HG03139 (cell line): ENCODE measurements around the gene TBXA2R.
"Not testable (repeated sequence)": the region's sequence is repeated elsewhere in the genome, so short reads cannot be mapped to it uniquely, and the experiment has no call there.

Experiments used
- ATAC-seq: cut with Tn5 transposase; IDR thresholded peaks from one replicate; pipeline ENCODE4 v1.9.1; 2021; ENCODE audit not compliant: unreplicated experiment

Gene TBXA2R

DNA sequence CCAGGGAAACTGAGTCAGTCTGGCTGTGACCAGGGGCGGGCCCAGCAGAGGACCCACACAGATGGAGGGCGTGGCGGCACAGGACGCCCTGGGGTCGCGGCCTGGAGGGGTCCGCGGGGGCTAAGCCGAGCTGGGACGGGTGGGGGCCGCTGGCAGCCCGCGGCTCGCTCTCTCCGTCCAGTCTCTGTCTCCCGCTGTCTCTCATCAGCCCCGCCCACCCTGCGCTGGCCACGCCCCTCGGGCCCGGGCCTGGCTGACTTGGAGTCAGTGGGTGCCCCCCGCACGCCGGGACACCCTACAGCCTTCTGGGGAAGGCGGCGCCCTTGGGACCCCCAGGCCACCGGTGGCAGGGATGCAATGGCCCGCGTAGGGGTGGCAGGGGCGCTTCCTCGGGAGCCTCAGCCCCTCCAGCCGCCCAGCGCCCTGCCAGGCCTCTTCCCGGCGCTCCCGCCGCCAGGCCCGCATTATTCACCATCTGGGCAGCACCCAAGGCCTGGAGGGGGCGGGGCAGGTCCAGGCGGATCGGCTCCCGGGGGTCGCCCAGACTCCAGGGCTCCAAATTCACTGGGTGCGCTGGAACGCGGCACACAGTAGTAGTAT, at the start of gene TBXA2R:
TSS of gene TBXA2R (minus strand) at position 186 of the 600 bp plus-strand sequence. CDS start 6,241 bp downstream, outside the sequence.
- ATAC-seq, result no peak

DNA sequence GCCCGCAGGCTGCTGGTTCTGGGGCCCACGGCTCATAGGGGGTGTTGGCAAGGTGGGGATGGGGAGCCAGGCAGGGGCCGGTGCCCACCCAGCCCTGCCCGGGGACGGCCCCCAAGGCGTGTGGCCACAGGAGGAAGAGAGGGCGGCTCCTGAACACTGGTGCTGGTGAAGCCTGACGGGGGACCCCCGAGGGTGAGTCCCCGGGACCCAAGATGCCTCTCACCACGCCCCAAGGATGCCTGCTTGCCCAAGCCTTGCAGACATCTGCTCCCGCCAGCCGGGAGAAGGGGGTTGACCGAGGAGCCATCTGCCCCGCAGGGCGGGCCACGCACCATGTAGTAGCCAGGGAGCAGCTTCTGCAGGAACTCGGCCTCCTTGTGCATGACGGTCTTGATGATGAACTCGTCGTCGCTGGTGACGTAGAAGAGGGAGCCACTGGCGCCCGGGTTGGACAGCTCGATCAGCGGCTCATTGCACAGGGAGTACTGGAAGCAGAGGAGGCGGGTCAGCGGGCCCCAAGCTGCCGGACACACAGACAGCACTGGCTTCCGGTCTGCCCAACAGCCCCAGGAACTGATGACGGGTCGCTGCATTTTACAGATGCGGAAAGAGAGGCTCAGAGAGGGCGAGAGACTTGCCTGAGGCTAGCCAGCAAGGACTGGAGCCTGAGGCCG, 49.5 kb upstream of the TBXA2R start:
- no peak for ATAC-seq

DNA sequence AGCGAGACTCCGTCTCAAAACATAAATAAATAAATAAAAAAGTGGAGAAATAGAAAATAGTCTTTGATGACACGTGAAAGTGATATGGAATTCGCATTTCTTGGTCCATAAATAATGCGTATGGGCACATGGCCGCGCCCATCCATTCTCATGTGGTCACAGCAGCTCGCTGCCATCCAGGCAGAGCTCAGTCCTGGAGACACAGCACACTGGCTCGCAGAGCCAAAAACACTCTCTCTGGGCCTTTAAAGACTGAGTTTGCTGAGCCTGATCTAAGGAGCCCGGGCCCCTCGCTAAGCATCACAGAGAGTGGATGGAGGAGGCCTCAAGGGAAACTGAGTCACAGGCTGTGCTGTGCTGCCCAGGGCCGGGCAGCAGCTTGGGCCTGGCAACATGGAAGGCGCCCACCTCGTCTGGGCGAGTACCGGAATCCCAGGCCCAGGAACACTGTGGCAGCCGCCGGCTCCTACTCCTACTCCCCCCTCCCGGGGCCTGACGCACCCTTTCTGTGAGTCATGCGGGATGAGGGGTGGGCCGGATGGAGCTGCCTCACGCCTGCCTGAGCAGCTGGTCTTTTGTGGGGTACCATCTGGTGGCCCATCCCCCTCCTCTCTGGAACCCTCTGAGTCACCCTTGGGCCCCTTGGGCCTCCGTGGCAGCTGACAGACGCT, 48.9 kb upstream of the TBXA2R start:
- no peak for ATAC-seq

DNA sequence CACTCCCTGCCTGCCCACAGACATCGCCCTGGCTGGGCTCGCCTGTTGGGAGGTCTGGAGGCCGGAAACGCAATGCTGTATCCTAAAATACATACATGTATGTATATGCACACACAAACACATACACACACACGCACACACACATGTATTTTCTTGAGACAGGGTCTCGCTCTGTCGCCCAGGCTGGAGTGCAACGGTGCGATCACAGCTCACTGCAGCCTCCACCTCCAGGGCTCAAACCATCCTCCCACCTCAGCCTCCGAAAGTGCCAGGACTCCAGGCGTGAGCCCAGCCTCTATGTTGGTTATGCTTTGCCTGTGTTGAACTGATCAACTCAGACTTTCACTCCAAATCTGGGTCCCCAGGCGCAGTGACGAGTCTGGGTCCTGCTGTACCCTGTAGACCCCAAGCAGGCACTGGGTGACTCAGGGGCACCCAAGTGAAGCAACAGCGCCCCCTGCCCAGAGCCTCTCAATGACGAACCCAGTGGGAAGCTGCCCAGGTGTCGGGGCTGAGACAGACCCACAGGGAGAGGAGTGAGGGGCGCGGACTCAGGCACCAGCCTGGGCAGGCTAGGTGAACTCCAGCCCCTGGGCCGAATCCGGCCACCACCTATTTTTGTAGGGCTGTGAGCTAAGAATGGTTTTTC, 47.3 kb upstream of the TBXA2R start:
- no peak for ATAC-seq

DNA sequence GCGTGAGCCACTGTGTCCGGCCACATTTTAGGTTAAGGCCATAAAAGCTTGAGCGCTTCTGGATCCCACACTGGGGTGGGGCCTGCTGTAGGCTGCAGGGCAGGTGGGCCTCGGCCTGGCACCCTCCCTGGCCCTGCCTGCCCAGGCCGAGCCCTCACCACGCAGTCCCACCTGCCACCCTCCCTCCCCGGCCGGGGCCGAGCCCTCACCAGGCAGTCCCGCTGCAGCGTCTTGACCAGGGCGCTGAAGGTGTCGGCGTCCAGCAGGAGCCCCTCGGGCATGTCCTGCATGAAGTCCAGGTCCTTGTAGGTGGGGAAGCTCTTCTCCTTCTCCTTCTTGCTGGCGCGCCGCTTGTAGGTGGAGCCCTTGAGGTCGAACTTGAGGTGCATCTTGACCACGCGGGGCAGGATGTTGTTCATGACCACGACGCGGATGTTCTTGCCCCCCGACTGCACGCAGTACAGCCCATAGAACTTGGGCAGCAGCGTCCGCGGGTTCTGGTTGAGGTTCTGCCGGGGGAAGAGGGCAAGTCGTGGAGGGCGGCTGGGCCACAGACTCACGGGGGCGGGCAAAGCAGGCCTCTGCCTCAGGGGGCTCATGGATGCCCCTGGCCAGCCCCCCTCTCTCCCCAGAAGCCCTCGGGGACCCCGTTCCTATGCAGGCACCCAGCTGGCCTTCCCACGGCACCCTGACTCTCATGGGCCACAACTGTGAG, 46.6 kb upstream of the TBXA2R start:
- ATAC-seq, result no peak

DNA sequence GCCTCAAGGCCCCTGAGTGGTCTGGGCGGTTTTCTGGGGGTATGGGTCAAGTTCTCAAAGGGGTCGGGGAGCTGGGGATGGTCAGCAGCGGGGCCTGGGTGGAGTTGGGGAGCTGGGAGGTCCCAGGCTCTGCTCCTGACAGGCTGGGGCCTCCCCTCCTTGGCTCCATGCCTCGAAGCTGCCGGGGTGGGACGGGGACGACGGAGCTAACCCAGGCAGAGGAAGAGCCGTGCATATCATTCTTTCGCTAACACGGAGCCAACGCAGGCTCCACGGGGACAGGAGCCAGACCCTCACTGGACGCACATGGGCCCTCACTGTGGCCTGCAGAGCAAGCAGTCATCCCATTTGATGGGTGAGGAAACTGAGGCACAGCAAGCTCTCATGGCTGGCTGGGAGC, 45.7 kb upstream of the TBXA2R start:
- no peak for ATAC-seq

DNA sequence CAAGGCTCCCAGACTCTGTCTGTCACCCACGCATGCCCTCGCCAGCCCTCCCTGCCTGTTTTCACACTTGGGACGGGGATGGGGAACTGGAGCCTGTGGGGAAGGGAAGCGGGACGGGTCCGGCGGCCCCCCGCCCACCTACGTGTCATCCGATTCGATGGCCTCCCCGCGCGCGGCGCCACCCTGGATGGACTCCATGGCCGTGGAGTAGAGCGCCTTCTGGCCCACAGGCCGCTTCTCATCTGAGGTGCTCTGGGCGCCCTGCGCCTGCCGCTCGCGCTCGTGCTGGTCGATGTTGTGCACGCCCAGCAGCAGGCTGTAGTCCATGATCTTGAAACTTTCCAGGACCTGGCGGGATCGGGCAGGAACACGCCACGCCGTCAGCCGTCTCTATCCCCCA, 45.0 kb upstream of the TBXA2R start:
- ATAC-seq, result no peak

DNA sequence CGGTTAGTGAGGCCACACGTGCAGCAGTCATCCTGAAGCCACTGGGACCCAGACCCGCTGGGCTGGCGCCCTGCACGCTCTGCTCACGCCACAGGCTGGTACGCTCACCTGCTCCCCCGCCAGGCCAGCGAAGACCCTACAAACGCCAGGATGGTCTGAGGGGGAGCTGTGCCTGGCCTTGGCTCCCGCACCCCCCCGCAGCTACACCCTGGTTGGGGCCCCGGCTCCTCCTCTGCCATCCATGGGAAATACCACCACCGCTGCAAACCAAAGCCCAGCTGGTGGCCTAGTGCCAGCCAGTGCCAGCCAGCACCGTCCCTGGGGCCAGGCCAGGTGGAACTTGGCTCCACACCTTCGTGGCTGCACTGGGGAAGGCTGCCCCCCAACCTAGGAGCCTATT, 43.2 kb upstream of the TBXA2R start:
- ATAC-seq, result no peak

DNA sequence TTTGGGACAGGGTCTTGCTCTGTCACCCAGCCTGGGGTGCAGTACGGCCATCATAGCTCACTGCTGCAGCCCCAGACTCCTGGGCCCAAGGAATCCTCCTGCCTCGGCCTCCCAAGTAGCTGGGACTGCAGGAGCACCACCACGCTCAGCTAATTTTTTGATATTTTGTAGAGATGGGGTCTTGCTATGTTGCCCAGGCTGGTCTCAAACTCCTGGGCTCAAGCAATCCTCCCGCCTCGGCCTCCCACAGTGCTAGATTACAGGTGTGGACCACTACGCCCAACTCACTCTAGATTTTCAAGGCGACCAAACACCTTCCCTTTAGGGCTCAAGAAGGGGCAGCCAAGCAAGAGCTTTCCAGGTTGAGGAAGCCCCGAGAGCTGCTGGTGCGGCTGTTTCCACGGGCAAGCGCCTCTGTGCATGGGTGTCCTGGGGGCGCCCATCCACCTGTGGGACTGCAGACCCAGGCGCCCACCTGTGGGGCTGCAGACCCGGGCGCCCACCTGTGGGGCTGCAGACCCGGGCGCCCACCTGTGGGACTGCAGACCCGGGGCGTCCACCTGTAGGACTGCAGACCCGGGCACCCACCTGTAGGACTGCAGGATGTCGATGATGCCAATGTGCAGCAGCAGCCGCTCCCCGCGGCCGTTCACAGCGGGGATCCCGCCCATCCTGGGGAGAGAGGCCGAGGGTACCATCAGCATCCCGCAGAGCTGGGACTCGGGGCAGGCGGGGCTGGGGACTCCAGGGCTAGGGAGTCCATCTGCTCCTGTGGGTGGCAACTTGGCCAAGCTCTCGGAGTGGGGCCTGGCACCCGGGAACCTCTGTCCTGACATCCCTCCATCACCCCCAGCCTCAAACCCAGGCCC, 41.6 kb upstream of the TBXA2R start:
- no peak for ATAC-seq

DNA sequence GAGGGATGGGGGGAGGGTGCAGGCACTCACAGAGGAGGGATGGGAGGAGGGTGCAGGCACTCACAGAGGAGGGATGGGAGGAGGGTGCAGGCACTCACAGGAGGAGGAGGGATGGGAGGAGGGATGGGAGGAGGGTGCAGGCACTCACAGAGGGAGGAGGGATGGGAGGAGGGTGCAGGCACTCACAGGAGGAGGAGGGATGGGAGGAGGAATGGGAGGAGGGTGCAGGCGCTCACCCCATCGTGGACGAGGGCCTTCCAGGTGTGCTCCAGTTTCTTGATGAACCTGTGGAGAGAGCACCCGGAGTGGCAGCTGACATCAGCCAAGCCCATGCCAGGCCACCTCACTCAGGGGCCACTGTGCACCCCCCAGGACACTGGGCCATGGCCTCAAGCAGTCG, 40.4 kb upstream of the TBXA2R start:
- ATAC-seq, result not testable (repeated sequence)

DNA sequence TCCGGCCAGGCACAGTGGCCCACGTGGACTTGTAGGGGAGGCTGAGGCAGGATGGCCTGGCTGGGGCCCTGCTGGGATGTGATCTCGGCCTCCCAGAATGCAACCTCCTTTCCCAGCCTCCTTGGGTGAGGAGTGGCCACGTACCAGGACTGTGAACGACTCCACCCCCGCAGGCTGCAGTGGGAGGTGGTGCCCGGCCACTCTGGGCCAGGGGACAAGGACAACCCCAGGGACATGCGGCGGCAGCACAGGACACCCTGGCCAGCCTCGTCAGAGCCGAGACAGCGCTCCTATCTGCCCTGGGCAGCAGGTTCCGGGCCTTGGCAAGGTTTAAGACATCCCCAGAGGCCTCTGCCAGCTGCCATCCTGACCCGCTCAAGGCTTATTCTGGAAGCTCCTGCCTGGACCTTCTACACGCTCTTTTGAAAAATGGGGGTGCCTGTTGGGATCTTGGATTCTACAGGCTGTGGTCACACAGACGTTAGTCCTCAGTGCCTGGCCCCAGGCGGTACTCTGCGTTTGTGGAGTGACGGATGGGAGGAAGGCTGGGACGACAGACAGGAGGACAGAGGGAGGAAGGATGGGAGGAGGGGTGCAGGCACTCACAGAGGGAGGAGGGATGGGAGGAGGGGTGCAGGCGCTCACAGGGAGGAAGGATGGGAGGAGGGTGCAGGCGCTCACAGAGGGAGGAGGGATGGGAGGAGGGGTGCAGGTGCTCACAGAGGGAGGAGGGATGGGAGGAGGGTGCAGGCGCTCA, 39.8 kb upstream of the TBXA2R start:
- no peak for ATAC-seq

DNA sequence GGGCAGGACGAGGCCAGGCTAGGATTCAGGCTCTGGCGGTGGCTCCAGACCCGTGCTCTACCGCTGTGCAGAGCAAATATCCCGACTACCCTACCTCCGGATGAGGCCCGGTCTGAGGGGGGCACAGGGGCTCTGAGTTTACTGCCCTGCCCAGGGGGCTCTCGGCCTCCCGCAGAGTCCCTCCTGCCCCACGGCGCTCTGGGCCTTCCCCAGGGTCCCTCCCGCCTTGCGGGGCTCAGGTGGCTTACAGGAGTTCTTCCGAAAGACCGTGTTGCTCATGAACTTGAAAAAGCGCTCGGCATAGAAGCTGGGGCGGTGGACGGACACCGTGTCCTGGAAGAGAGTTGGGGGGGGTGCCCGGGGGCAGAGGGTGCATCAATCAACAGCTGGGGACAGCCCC, 39.1 kb upstream of the TBXA2R start:
- ATAC-seq, result no peak

DNA sequence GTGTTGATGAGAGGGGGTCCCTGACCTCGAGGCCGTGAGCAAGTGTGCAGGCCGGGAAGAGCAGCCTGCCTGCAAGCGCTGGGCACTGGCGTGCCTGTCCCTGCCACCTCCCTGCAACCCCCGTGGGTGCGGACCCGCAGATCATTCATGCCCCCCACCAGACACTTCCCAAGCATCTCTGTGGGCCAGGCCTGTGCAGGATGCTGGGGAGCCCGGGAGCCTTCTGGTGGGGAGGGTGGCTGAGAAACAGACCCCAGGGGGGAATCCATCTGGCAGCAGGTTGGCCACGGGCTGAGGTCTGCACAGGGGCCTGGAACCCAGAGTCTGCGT, 38.4 kb upstream of the TBXA2R start:
- no peak for ATAC-seq

DNA sequence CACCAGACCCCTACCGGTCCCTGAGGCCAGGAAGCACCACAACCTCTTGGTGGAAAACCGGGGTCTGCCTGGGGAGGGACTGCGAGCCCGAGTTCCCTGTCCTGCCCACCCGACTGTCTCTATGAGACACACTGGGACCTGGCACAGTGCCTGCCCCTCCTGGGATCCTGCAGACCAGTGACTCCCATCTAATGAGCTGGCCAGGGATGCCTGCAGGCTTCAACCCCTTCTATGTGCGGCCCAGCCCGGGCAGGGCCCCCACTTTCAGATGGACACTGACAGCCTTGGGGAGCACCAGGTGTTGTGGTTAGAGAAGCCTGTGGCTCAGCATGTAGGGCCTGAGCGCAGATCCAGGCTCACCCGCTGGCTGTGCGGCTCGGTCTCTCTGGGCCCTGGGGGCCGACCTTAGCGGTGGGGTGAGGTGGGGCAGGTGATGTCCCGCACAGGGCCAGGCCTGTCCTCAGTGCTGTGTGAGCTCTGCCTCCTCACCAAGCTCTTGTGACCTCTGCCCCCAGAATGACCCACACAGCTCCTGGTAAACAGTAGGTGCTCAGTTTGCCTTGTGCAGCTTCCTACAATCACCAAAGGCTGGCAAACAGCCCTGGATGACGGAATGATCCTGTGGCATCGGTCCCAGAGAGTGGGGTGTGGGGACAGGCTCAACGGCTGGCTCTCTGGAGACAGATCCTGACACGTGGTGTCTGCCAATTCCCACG, 37.8 kb upstream of the TBXA2R start:
- ATAC-seq, result no peak

DNA sequence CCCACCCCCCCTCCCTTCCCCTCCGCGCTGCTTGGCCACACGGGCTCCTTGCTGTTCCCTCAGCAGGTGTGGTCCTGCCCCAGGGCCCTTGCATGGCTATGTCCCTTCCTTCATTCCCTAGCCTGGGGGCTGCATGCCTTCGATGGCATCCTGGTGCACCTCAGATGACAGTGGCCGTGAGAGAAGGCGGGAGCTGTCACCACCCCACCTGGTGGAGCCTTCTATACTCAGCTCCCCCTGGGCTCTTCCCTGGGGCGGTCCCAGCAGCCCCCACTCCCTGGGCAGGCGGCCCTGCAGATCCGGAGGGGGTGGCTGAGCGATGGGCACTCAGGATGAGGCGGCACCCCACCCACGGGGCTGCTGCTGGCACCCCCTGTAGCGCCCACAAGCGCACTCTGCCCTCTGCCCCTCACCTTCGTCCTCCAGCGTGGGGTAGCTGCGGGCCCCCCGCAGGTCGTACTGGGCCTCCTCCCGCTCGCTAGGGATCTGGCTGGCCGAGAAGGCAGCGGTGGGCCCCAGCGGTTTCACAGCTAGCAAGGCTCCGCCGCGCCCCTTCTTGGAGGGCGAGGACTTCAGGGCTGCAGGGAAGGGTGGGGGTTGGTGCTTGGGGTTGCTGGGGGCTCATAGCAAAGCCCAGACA, 37.1 kb upstream of the TBXA2R start:
- ATAC-seq, result no peak

DNA sequence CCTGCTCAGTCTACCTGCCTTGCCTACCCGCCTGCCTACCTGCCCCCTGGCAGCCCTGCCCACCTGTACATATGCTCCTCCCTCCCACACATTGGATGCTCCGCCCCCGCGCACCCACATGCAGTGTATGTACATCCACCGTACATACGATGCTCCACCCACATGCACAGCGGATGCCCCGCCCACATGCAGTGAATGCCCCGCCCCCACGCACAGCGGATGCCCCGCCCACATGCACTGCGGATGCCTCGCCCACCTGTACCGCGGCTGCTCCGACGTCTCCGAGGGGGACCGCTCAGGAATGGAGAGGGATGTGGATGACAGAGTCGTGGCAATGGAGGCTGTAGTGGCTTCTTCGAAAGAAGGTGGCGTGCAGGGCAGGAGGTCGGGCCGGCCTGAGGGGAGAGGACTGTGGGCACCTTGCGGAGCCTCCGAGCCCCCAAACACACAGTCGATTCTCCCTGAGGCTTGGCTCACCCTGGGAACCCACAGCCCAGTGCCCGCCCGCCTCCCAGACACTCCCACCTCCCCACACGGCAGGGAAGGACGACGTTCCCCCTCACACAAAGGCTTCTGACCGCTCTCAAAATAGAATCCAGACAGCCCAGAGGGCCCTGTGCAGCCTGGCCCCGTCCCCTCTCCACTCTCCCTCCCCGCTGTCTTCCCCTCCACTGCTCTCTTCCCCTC, 36.5 kb upstream of the TBXA2R start:
- ATAC-seq, result no peak

DNA sequence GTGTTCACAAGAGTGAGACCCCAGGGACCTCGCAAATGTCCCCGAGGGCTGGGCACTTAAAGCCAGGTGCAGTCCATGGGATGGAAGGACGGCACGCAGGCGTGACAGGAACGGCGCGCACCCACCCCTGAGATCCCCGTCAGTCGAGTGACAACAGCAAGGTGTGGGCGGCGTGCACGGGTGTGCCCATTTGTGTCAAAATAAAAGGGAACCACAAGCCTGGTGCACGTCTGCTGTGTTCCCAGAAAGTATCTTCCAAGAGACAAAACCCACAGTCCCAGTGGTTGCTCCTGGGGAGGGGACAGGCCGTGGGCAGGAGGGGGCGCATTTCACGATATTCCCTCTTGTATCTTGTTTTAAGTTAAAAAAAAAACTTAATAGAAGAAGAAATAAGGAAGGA, 35.6 kb upstream of the TBXA2R start:
- ATAC-seq, result no peak
